Fibroblast of skin of left quadriceps (primary cell): ENCODE data around the gene F2RL3.
"Not testable (repeated sequence)": the region's sequence is repeated elsewhere in the genome, so short reads cannot be mapped to it uniquely, and the experiment has no call there.

Experiments used
- DNase-seq, 2 experiments: peaks; one replicate each; pipeline ENCODE4 v3.0.0-alpha.2; 2013; ENCODE audit warnings: low read depth in 2 of 2

Gene F2RL3

GRCh38 chr19:16874978-16875299 lies 13.9 kb upstream of the F2RL3 start:
- not testable (repeated sequence) for DNase-seq

- no peak for DNase-seq
Observed at GRCh38 chr19:16875584-16876555, 12.9 kb upstream of the F2RL3 start.

- DNase-seq = no peak
Observed at GRCh38 chr19:16876904-16877361, 11.9 kb upstream of the F2RL3 start.

GRCh38 chr19:16877581-16877980 lies 11.2 kb upstream of the F2RL3 start:
- DNase-seq = no peak

GRCh38 chr19:16878181-16878965 lies 10.4 kb upstream of the F2RL3 start:
- no peak for DNase-seq

GRCh38 chr19:16880884-16881554 lies 7.8 kb upstream of the F2RL3 start:
- no peak for DNase-seq

- no peak for DNase-seq
Observed at GRCh38 chr19:16882146-16882545, 6.7 kb upstream of the F2RL3 start.

- no peak for DNase-seq
Observed at GRCh38 chr19:16883522-16883921, 5.3 kb upstream of the F2RL3 start.

GRCh38 chr19:16885166-16885565 lies 3.6 kb upstream of the F2RL3 start:
- DNase-seq = no peak

GRCh38 chr19:16886305-16886880 lies 2.4 kb upstream of the F2RL3 start:
- DNase-seq = no peak

- no peak for DNase-seq
Observed at GRCh38 chr19:16887353-16888265, 1.2 kb upstream of the F2RL3 start.

- DNase-seq = no peak
Observed at GRCh38 chr19:16889366-16889882, 625 bp downstream of the F2RL3 start.

GRCh38 chr19:16889883-16890460 lies 1.2 kb downstream of the F2RL3 start:
- DNase-seq = no peak

GRCh38 chr19:16890461-16891184 lies 1.8 kb downstream of the F2RL3 start:
- no peak for DNase-seq

- no peak for DNase-seq
Observed at GRCh38 chr19:16891696-16892382, 3.0 kb downstream of the F2RL3 start.

- no peak for DNase-seq
Observed at GRCh38 chr19:16892436-16892835, 3.6 kb downstream of the F2RL3 start.

- no peak for DNase-seq
Observed at GRCh38 chr19:16892868-16893685, 4.3 kb downstream of the F2RL3 start.

GRCh38 chr19:16893686-16893989 lies 4.8 kb downstream of the F2RL3 start:
- no peak for DNase-seq
